HG03571 (cell line): ENCODE results near the gene CXXC1.
"Not testable (repeated sequence)": the region's sequence is repeated elsewhere in the genome, so short reads cannot be mapped to it uniquely, and the experiment has no call there.

ENCODE experiments used
- ATAC-seq: cut with Tn5 transposase; IDR thresholded peaks from one replicate; pipeline ENCODE4 v1.9.1; 2021; ENCODE audit not compliant: unreplicated experiment

The CXXC1 gene

DNA sequence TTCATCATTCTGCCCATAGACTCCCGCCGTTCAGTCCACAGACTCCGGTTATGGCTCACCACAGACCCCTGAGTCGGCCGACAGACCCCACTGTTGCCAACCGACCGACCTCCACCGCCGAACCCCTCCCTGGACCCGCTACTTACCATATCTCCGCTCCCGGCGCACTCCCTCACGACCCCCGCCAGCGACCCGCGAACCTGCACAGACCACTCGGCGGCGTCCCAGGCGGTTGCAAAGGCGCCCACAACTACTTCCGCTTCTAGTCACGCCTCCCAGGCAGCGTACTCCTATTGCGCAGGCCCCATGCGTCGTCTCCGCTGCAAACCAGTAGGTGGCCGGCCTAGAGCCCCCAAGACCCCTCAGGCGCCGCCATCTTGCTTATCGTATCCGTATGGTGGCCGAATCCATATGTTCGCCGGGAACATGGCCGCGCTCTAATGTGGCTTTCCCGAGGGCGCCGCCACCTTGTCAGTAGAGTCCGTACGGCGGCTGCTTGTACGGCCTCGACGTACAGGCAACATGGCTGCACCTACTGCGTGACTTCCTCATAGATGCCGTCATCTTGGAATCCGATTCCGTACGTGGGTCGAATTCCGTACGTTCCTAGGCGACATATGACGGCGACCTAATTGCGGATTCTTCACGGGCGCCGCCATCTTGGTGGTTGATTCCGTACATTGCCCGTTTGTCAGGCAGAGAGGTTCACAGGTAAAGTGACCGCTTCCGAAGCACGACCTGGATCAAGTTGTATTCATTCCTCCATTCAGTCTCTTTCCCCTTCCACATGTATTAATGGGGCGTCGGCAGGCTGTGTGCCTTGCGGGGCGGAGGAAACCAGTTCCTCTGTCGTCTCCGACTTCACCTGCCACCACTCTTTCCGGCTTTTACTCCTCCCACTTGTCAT lies at the start of gene CXXC1:
Gene CXXC1, minus strand, starts transcription at position 252 of the 907 bp plus-strand sequence. Its CDS starts 103 bp downstream, at position 149.
- peak; percentile 88 for ATAC-seq

DNA sequence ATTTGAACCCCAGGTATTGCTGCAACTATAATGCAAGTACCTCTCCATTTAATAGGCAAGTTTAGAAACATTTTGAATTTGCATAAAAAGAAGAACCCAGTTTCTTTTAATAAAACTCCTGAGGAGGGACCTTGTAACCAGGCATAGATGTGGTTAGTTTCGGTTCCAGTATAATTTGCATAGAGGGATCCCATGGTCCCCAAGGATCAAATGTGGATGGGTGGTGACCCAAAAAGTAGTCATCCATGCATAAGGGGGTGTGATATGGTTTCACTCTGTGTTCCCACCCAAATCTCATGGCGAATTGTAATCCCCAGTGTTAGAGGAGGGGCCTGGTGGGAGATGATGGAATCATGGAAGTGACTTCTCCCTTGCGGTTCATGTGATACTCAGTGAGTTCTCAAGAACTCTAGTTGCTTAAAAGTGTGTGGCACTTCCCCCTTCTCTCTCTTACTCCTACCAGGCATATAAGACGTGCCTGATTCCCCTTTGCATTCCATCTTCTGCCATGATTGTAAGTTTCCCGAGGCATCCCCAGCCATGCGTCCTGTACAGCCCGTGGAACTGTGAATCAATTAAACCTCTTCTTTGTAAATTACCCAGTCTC lies 47.2 kb upstream of the CXXC1 start:
- ATAC-seq: peak; percentile 77

DNA sequence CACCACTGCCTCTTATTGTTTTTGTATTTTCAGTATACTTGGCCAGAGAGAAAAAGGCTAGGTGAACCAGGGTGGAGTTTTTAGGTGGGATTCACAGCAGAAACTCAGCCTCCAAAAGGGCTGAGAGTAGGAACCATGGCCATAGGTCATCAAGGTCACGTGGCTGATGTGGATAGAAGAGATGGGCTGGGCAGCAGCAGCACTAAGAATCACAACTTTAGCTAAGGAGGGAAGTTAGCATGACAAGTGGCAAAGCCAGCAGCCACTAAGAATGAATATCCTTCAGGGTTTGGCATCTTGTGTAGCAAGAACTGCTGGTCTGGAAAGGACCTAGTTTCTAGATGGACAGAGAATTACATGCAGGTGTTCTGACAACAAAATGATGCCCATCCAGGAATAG lies 44.2 kb upstream of the CXXC1 start:
- no peak for ATAC-seq

DNA sequence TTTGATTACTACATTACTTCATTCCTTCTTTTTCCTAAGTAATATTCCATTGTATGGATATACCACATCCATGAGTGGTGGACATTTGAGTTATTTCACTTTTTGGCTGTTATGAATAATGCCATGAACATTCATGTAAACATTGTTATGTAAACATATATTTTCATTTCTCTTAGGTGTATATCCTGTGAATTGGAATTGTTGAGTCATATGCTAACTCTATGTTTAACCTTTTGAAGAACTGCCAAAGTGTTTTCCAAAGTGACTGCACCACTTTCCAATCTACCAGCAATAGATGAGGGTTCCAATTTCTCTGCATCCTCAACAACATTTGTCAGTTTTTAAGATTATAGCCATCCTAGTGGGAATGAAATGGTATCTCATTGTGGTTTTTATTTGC lies 42.7 kb upstream of the CXXC1 start:
- ATAC-seq: no peak

DNA sequence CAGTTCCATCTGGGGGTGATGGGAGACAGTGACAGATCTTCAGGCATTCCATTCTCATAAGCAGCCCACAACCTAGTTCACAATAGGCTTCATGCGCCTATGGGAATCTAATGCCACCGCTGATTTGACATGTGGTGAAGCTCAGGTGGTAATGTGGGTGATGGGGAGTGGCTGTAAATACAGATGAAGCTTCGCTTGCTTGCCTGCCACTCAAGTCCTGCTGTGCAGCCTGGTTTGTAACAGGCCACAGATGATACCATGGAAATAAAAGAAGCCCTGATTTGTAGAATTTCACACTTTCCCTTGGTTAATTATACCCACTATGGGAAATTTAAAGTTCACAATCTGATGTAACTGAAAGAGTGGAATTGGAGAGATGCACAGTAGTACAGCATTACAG lies 40.5 kb upstream of the CXXC1 start:
- ATAC-seq: no peak

DNA sequence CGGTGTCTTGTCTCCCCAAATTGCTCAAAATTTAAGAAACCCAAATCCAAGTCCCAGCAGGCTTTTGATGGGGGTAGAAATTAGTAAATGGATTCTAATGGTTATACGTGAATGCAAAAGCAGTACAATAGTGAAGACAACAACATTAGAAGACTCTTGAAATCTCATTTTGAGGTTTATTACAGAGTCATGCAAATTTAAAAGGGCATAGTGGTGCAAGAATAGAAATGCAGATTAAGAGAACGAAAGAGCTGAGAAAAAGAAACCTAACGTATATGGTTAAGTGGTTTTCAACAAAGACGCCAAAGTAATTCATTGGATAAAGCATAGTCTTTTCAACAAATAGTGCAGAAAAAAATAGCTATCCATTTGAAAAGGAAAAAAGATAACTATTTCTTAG lies 33.2 kb upstream of the CXXC1 start:
- ATAC-seq: peak; percentile 61

DNA sequence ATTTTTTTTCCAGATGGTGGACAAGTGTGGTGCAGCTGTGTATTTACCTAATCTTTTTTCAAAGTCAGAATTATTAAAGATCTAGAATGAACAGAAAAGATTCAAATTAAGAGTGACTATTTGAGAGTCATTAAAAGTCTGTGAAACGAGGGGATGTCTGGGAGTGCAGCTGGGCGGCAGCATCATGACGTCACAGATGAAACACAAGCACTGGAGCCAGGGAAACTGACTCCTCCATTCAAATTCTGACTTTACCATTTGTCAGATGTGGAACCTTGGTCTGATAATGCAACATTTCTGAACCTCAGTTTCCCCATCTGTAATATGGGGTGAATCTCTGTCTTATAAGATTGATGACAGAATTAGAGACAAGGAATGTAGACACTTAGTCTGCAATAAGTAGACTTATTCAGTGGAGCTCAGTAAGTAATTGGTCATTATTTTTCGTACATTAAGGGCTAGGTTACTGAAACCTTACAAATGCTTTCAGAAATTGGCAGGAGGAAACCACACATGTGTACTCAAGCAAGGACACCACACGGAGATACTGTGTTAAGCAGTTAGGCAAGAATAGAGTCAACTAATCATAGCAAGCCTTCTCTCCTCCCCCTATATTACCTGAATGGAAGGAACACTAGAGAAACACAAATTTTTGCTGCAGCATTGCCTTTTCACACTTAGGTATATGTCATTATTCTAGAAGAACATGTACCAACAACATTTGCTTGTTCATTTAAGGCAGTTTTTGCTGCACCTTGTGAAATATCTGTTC lies 27.8 kb upstream of the CXXC1 start:
- ATAC-seq: peak; percentile 77

DNA sequence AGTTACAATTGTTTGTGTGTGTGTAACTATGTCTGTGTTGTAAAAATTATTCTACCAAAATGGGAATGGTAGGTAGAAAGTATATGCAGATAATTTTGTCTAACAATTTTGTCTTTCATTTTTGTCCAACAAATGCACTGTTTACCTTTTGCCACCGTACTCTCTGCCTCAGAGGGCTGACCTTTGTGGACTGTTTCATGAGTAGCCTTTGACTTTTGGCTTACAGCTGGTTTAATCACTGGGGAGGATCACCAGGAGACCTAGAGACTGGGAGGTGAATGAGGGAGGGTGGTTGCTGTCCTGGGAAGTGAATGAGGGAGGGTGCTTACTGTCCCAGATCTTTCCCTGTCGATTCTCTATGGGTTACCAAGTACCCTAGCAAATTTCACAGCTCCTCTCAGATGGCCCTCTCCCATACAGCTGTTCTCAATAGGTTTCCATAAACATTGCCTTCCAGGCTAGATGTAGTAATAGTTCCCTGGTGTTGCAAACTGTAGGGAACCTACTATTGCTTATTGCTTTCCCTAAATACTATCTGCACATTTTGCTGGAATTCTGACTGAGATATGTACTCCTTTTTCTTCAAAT lies 26.5 kb upstream of the CXXC1 start:
- ATAC-seq: no peak

DNA sequence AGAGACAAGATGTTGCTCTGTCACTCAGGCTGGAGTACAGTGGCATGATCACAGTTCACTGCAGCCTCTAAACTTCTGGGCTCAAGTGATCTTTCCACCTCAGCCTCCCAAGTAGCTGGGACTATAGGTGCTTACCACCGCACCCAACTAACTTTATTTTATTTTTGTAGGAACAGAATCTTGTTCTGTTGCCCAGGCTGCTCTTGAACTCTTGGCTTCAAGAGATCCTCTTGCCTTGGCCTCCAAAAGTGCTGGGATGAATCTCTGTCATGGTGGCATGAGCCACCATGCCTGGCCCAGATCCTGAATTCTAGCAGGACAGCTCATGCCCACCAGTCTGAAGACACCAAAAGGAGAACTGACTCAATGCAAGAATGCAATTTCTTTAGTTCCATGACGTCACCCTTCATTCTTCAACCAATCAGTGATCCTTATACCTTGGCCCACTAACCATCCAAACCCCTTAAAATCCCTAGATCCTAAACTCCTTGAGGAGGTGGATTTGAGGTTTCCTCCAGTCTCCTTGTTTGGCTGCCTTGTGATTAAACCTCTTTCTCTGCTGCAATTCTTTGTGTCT lies 25.6 kb upstream of the CXXC1 start:
- ATAC-seq: no peak

DNA sequence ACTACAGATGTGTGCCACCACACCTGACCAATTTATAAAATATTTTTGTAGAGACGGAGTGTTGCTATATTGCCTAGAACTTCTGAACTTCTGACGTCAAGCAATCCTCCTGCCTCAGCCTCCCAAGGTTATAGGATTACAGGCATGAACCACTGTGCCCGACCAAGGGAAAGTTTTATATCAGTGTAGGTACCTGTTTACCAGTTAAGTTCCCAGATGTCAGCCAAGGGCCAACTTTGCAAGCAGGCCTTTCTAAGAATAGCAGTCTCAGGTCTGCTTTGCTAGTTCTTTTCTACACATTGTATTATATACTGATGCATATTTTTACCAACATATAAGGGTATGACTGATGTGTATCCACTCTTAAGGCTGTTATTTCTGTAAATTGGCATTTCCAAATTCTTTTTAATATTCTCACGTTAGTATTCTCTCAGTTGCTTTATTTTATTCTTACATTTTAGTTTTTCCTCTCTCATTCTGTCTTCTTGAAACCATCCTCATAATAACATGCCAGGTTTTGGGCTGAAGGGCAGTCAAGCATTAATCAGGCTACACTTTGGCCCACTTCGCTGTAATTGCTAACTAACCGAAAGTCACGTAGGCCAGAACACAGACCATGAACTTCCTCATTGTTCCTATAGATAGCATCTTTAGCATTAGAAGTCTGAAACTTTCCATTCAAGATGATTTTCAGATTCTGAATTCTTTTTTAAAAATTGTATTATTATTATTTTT lies 25.0 kb upstream of the CXXC1 start:
- peak; percentile 63 for ATAC-seq

DNA sequence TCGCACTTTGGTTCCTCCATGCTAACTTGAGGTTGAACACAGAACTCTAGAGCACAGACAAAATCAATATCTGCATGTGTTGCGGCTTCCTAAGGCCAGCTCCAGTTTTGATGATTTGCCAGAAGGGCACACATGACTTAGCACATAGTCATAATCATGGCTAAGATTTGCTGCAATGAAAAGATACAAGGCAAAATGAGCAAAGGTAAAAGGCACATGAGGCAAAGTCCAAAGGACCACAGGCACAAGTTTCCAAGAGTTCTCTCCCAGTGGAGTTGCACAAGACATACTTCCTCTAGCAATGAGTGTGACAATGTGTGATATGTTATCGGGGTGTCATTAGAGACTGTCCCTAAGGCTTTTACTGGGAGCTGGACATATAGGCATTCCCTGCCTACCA lies 24.2 kb upstream of the CXXC1 start:
- no peak for ATAC-seq

DNA sequence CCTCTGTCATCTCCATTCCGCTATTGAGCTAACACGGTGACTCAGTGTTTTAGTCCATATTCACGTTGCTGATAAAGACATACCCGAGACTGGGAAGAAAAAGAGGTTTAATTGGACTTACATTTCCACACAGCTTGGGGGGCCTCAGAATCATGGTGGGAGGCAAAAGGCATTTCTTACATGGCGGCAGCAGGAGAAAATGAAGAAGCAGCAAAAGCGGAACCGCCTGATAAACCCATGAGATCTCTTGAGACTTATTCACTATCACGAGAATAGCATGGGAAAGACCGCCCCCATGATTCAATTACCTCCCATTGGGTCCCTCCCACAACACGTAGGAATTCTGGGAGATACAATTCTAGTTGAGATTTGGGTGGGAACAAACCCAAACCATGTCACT lies 22.6 kb upstream of the CXXC1 start:
- no peak for ATAC-seq

DNA sequence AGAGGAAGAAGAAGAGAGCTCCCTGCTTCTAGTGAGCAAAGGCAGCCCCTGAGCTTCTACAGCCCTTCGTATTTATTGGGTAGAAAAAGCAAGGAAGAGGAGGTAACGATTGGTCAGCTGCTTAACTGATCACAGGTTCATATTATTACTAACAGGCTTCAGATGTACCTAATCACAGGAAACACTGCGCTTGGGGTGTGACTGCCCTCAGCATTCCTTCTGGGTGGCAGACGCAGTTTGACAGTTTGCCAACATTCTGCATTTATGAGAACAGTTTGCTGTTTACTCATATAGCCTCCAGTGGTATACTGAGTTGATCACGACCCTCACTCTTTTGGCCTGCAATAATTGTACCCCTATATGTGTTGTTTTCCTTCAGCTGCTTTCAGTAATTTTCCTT lies 21.4 kb upstream of the CXXC1 start:
- not testable (repeated sequence) for ATAC-seq

DNA sequence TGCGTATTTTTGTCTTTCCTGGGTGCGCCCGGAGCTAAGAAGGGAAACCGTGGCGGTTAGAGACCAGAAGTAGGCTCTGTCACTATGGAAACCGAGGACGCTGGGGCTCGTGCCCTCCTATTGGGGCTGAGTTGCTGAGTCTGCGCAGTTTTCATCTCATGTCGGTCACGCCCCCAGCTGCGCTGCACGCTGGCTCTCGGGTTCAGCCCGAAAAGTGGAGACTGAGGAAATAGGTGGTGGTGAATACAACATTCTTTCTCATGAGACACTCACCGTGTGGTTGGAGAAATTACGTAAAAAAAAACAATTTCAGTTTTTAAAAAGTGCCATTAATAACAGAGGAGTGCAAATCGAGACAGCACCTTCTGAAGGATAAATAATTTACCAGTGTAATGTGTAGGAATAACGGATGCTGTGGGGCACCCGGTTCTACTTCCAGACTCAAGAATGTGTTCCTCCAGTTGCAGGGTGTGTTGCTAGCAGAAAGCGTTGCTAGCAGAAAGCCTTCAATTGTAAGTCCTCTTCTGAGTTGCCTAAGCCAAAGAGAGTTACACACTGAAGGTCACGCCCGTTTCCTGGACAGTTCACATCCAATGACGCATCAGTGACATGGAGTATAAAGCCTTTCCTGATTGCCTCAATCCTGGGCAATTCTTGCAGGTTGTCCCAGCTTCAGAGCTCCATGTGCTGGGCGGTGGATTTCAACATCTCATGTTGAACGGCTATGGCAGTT lies 20.4 kb upstream of the CXXC1 start:
- peak; percentile 91 for ATAC-seq

DNA sequence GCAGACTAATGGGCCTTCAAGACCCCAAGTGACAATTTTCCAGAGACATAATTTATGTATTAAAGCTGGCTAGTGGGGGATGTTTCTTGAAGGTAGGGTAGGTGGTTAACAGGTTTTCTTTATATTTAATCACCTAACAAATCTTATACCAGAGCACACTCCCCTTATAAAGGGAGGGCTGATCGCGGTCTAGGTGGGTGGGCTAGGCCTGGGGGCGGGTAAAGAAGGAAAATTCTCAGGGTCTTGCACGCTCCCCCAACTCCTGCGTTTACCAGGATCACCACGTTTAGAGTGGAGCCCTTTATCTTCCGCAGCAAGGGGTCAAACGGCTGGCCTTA lies 19.9 kb upstream of the CXXC1 start:
- no peak for ATAC-seq

DNA sequence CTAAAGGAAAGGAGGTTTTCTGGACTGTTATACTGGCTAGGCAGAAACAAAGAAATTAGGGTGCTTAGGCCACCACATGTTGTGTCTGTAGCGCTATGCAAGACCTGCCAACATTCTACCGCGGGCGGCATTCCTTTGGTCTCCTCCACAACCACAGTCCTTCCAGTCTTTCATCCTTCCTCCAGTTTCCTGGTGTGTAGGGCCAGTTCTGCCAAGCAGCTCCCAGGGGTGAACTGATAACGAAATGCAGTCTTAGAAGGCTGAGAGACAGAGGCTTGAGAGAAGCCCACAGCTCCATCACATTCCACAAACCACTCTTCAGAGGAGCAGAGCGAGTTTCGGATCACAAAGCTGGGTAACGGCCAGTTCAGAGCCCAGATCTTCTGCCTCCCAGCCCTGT lies 19.5 kb upstream of the CXXC1 start:
- ATAC-seq: no peak

DNA sequence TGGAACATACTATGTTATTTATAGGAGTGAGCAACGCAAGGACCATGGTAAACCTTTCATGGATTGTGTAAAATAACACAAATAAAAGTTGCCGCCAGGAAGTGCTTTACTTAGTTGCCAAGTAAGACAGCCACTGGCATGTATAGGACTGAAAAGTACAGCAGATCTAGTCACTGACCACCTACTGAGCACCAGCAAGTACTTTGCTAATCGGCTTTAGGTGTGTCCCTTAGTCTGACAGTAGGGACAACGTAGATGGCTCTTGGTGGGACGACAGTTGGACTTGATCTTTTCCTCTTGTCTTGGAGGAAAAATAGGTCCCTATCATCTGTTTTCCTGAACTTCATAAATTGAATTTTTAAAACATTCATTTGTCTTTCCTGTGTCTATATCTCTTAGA lies 13.6 kb upstream of the CXXC1 start:
- ATAC-seq: no peak

DNA sequence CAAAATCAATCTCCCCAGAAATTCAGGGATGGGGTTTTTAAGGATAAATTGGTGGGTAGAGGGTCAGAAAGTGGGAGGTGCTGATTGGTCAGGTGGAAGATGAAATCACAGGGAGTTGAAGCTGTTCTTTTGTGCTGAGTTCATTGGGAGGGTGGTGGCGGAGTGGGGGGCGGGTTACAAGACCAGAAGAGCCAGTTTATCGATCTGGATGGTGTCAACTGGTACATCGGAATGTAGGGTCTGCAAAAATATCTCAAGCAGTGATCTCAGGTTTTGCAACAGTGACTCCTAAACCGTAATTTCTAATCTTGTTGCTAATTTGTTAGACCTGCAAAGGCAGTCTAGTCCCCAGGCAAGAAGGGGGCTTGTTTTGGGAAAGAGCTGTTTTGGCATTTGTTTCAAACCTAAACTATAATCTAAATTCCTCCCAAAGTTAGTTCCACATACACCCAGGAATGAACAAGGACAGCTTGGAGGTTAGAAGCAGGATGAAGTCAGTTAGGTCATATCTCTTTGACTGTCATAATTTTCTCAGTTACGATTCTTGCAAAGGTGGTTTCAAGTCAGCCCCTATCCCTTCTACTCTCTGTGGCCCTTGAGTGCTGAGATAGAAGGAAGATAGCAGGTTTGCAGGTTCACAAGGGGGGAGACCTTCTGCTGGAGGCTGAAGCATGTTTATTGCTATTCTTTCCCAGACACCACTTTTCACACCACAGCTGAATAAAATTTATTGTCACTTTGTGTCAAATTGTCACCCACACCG lies 12.3 kb upstream of the CXXC1 start:
- ATAC-seq: no peak
